Stimulated activated CD8-positive, alpha-beta memory T cell treated with anti-CD3 and anti-CD28 coated beads, Interleukin-12 subunit alpha, Interleukin-12 subunit beta, amount 100 ng/mL, for 24 hours (primary cell): ENCODE measurements around the gene ALG14.

Source experiments
- DNase-seq: peaks from one replicate; pipeline ENCODE4 v3.0.0-alpha.2; 2020; ENCODE audit errors: extremely low read depth

The ALG14 gene

GRCh38 chr1:94980582-94981574, 91.9 kb downstream of the ALG14 start:
- no peak for DNase-seq

DNA sequence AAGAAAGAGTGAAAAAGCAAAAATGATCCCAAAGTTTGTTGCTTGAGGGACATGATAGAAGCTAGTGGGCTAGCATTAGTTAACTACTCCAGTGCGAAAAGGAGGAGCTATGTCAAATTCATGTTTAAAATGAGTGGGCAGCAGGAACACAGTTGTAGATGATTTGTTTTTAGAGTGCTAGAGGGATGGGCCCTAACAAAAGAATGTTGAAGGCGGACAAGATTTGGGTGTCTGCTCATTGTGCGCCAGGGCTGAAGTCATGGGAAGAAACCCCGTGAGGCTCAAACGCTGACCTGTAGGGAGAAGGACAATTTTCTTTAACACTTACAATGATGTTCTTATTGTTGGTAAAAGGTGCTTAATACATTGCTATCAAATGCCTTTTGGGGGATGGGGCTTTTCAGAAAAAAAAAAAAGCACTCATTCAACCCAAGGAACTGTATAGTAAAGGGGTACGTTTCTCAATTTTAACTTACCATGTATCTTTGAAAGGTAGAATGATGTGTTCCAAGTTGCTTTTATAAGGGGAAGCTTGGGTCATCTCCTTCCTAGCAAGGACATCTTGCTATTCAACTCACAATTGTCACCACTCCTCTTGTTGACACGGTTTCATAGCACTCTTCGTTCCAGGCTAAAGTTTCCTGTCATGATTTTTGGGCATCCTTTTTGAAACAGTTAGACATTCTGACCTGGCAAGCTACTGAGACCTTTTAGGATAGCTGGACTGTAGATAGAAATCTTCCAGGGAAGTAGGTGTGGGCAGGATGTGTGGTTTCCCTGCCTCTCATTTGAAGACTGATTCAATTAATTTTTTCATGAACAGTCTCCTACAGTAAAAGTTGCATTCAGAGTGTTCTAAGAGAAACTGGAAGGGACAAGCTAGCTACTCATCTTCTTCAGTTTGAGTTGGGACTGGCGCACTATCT, 92.8 kb downstream of the ALG14 start:
- no peak for DNase-seq

DNA sequence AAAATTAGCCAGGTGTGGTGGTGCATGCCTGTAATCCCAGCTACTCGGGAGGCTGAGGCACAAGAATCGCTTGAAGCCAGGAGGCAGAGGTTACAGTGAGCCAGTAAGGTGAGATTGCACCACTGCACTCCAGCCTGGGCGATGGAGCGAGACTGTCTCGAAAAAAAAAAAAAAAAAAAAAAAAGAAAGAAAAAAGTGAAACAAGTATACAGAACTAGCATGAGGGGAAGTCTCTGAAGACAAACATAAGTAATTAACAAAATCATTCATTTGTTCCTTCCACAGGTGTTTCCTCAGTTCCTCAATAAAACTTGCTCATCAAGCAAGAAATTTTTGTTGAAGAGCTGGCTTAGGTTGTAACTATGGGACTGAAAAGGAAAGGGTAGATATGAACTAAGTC, 93.6 kb downstream of the ALG14 start:
- no peak for DNase-seq

DNA sequence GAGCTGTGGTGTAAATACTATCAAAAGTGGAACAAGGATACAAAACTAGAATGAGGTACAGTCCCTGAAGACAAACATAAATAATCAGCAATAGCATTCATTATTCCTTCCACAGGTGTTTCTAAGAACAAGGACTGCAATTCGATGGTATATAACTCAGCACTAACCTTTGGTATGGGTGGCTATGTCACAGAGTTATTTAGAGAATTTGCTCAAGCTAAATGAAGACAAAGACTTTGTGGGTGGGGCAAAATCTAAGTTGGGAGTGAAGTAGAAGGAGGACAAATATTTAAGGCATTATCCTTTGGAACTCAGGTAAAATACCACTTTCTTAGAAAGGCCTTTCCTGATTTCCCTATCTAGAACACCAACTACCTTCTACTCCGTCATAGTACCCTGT, 94.3 kb downstream of the ALG14 start:
- no peak for DNase-seq

GRCh38 chr1:94976971-94977548, 95.7 kb downstream of the ALG14 start:
- no peak for DNase-seq

DNA sequence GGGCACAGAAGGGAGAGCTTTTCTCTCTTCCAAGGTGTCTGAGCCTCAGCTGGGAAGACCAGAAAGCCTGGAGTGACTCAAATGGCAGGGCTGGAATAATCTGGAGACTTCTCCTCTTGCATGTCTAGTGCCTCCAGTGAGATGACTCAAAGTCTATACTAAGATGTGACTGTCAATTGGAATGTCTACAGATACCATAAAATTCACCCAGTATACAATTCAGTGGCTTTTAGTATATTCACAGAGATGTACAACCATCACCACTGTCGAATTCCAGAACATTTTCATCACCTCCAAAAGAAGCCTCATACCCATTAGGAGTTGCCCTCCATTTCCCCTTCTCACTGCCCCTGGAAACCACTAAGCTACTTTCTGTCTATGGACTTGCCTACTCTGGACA, 97.9 kb downstream of the ALG14 start:
- DNase-seq, result no peak

DNA sequence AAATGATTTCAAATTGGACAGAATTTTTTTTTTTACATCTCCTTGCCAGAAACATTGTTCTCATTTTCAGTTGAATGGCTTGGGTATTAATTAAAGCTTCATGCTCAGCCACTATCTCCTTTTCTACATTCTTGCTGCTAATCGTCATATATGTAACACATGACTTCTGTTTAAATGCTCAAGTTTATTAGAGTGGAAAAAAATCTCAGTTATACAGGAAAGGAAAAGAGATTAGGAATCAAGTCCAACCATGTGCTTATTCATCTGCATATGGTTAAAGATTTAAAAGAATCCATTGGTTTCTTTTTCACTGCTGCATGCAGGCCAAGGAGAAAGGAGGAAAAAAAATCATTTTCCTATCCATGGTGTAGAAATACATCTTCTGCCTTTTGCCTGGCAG, 98.5 kb downstream of the ALG14 start:
- no peak for DNase-seq

GRCh38 chr1:94973309-94973922, 99.3 kb downstream of the ALG14 start:
- DNase-seq, result no peak

GRCh38 chr1:94971491-94971924, 101.2 kb downstream of the ALG14 start:
- DNase-seq, result no peak

DNA sequence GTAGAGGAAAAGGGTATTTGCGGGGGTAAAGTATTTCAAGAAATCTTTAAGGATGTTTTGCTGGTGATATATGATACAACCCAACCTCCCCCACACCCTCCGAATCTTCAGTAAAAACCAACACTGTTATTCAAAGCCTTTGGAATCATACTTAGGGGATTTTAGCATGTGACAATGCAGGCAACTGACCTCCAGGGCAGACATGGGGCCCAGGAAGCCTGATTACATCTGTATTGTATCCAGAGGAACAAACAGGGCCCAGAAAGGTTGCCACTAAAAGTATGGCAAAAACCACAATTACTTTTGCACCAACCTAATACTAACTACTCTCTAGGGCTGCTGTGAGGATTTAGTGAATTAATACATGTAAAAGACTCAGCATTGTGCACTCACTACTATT, 102.0 kb downstream of the ALG14 start:
- DNase-seq, result no peak

DNA sequence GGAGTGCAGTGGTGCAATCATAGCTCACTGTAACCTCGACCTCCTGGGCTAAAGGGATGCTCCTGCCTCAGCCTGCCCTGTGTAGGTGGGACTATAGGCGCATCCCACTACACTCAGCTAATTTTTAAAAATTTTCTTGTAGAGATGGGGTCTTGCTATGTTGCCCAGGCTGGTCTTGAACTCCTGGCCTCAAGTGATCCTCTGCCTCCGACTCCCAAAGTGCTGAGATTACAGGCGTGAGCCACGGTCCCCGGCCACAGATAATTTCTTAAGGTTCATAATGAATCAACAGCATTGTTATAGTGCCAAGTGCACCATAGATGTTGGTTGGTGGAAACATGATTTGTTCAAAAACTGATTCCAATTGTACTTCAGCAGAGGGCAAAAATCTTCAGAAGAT, 103.6 kb downstream of the ALG14 start:
- no peak for DNase-seq

DNA sequence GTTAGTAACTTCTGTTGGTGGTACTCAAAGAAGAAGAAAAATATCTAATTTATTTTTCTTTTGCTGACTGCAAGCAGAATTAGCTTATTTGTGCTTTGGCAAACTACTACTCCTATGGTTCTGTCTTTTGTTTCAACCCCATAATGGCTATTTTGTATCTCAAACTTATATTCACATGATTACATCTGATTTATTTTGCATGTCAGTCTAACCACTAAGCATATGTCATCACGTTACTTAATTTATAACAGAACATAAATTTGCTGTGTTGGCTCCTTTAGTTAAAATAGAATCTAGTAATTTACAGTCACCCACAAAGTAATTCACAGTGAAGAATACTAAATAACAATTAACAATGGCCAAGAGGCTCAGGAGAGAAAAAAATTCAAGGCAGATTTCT, 106.7 kb downstream of the ALG14 start:
- DNase-seq, result no peak

- no peak for DNase-seq
These were observed 108.9 kb downstream of the ALG14 start for GRCh38 chr1:94963864-94964263.

DNA sequence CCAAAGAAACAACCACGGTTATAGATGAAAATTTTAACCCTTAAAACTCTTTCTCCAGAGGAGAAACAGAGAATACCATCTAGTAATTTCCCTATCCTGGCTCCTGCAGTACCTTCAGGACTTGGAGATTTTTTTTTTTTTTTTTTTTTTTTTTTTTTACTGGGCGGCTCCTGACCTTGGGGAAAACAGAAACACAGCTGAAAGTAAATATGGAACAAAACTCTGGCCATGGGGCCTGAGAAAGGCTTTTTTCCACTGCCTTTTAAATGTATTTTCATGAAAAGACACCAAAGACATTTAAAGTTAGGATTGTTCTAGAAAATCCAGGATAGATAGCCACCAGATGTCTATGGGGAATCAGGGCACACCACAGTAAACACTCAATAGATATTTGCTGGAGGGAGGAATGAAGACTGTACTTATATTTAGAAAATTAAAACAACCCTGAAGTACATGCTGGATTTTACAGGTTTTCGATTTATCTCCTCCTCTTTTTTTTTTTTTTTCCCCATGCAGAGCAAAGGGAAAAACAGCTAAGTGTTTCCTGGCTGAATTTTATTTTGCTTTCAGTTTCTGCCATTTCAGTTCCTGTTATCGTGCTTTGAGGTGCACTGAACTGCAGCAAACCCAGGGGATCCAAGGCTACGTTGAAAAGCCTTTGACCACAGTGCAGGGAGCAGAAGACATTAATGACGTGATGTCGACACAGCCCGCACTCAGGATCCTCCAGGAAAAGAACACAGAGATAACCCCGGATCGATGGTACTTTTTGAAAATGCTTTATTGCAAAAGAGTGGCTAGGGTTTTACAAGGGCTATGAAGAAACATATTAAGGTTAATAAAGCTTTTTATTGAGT, 110.1 kb downstream of the ALG14 start:
- no peak for DNase-seq

GRCh38 chr1:94961988-94962387, 110.8 kb downstream of the ALG14 start:
- DNase-seq, result no peak

DNA sequence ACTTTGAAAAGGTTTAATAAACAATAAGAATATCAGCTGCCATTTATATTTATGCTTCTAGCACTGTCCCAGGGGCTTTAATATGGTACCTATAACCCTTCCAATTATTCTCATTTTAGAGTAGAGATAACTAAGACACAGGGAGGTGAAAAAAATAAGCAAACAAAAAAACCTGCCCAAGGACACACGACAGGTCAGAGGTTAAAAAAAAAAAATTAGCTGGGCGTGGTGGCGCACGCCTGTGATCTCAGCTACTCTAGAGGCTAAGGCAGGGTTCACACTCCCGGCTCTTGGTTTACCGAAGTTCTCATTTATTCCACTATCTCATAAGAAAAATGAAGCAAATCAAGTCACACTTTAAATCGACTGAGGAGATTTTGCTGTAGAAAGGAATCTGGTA, 111.2 kb downstream of the ALG14 start:
- DNase-seq, result no peak

GRCh38 chr1:94958081-94958480, 114.7 kb downstream of the ALG14 start:
- DNase-seq, result no peak

DNA sequence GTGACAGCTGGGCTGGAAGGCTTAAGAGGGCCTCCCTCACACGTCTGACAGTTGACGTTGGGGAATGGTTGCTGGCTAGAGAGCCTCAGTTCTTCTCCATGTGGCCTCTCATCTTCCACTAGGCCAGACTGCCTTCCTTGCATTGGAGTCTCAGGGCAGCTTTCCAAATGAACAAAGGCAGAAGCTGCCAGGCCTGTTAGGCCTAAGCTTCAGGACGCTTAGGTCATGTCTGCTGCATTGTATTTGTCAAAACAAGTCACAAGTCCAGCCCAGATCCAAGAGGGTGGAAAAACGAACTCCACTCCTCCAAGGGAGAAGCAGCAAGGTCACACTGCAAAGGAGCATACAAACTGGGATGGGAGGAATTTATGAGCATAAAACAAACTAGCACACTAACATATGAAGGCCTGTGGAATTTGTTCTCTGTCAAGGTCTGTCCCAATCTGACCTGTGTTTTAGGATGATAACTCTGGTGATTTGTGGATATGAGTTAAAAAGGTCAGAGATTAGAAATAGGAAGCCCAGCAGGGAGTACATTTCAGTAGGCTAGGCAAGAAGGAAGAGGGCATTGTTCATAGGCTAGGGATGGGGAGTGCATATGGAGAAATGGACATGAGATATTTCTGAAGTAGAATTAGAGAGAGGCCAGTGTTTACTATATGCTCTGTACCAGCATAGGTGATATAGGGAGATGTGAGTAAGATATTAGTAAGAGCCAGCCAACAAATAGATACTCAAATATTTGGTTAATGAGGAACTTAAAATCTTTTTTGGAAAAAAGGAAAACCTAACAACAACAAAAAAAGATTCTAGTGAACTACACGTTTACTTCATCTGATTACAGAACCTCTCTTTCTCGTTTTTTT, 116.8 kb downstream of the ALG14 start:
- DNase-seq, result no peak

DNA sequence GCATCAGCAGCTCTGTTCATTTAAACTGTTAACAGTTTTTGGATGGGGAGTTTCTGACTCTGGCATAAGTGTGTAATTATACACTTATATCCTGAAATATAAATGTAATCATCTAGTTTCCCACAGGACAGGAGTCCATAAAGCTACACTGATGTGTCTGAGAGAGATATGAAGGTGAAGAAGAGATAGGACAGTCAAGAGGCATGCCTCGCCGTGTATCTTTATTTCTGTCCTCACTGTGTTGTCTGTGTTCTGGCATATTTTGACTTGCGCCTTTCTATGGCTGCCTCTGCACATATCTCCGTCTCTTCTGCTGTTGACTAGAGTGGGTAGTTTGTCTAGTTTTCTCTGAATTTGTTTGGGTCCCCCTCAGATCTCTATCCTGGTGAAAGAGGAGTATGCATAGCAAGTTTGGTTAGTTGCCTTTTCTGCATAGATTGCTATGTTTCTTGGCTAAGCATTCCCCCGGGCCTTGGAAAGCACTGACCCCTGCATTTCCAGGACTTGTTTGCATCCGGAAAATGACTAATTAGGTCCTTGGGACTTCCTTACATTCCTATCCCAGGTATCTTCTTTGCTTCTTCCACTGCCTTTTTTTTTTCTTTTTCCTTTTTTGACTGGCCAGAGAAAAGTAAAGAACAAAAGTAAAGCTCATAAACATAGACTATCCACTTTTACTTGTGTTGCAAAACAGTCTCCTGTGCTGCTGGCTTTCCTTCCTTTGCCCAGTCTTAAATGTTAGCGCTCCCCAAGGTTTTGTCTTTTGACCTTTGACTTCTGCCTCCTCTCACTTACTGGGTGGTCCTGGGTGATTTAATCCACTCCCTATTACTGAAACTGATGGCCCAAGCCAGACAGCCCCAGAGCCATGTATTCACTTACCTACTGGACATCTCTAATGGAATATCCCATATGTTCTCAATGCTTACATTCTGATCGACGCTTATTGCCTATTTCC, 118.2 kb downstream of the ALG14 start:
- DNase-seq, result no peak
